ENCODE results near the gene AJAP1. TPM values are rescaled to one million over a fixed set of nuclear protein-coding genes. Genes with fewer than 3 reads are reported as not detected.

AJAP1 gene
- total and polyA plus RNA-seq, 3 donors from 2014 or later: 5.0 to 5.8 (median 5.4) TPM

GRCh38 chr1:4703646-4704045, 49.2 kb downstream of the AJAP1 start:
- no peak for TF ChIP-seq POLR2A (IDR thresholded peaks at IDR 0.05)
- TF ChIP-seq, protein P1, sequence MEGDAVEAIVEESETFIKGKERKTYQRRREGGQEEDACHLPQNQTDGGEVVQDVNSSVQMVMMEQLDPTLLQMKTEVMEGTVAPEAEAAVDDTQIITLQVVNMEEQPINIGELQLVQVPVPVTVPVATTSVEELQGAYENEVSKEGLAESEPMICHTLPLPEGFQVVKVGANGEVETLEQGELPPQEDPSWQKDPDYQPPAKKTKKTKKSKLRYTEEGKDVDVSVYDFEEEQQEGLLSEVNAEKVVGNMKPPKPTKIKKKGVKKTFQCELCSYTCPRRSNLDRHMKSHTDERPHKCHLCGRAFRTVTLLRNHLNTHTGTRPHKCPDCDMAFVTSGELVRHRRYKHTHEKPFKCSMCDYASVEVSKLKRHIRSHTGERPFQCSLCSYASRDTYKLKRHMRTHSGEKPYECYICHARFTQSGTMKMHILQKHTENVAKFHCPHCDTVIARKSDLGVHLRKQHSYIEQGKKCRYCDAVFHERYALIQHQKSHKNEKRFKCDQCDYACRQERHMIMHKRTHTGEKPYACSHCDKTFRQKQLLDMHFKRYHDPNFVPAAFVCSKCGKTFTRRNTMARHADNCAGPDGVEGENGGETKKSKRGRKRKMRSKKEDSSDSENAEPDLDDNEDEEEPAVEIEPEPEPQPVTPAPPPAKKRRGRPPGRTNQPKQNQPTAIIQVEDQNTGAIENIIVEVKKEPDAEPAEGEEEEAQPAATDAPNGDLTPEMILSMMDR (IDR thresholded peaks at IDR 0.05): no peak
- WGBS, 2 donors: 83 to 87% methylated on average over 4 to 6 of the region's 6 CpGs
- DNase-seq: no peak
- no peaks in the 10 kb centered on the region for H3K27me3 ChIP-seq
- H3K4me1 ChIP-seq: no peaks in the 10 kb centered on the region
- no peak overlapping the region for H3K4me3 ChIP-seq
- H3K27ac ChIP-seq: no peak overlapping the region
- no peaks in the 10 kb centered on the region for H3K9me3 ChIP-seq
- no peaks in the 10 kb centered on the region for H3K36me3 ChIP-seq (ENCODE audit: low read depth, missing control alignments)
- intact Hi-C loops (cut with DNase I; ENCODE audit: low total_unique reads): no loop called here

DNA sequence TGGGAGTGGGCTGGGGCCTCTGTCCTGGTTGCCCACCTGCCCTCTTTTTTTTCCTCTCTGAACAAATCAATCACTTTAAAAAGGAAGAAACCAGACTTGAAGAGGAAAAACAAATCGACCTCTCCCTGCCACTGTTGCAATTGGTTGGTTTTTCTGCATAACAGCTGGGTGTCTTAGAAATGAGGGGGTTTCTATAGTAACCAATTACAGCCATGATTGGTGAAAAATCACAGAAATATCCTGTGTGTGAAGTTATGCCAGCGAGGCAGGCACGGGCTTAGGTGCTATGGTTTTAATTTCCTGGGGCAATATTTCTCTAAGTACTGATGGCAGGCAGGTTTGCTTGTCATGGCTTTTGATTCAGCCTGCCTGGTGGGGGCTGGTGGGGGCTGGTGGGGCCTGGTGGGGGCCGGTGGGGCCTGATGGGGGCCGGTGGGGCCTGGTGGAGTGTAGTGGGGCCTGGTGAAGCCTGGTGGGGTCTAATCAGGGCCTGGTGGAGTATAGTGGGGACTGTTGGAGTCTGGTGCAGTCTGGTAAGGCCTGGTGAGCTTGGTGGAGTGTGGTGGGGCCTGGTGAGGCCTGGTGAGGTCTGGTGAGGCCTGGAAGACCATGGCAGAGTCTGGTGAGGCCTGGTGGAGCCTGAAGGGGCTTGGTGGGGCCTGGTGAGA, 54.6 kb downstream of the AJAP1 start:
- intact Hi-C loops (cut with DNase I; ENCODE audit: low total_unique reads): no loop called here
- WGBS, 2 donors: 88 to 93% methylated on average over 5 of the region's 5 CpGs
- no peak overlapping the region for H3K4me3 ChIP-seq
- H3K9me3 ChIP-seq: no peaks in the 10 kb centered on the region
- no peak for DNase-seq
- H3K4me1 ChIP-seq: no peaks in the 10 kb centered on the region
- H3K27ac ChIP-seq: no peak overlapping the region
- no peaks in the 10 kb centered on the region for H3K27me3 ChIP-seq
- no peaks in the 10 kb centered on the region for H3K36me3 ChIP-seq (ENCODE audit: low read depth, missing control alignments)
- TF ChIP-seq, protein P1 (IDR thresholded peaks at IDR 0.05): no peak
- no peak for TF ChIP-seq POLR2A (IDR thresholded peaks at IDR 0.05)

- intact Hi-C loops (cut with DNase I; ENCODE audit: low total_unique reads): no loop called here
- Histone ChIP-seq H3K27ac (no peak overlapping the region), H3K36me3 (ENCODE audit: low read depth, missing control alignments) (no peaks in the 10 kb centered on the region), H3K4me1 (no peaks in the 10 kb centered on the region), H3K27me3 (no peaks in the 10 kb centered on the region), H3K4me3 (no peak overlapping the region), H3K9me3 (no peaks in the 10 kb centered on the region)
- DNase-seq: no peak
- TF ChIP-seq, protein P1 (IDR thresholded peaks at IDR 0.05): no peak
- TF ChIP-seq POLR2A (IDR thresholded peaks at IDR 0.05): no peak
- 88 to 95% methylated on average over 5 of the region's 5 CpGs for WGBS, 2 donors
Measured at GRCh38 chr1:4709641-4710040, 55.2 kb downstream of the AJAP1 start.

GRCh38 chr1:4710592-4711415, 56.4 kb downstream of the AJAP1 start:
- no peaks in the 10 kb centered on the region for H3K4me1 ChIP-seq

More at GRCh38 chr1:4710592-4711415, 56.4 kb downstream of the AJAP1 start:
- intact Hi-C loops (cut with DNase I; ENCODE audit: low total_unique reads): no loop called here
- no peaks in the 10 kb centered on the region for H3K36me3 ChIP-seq (ENCODE audit: low read depth, missing control alignments)
- H3K4me3 ChIP-seq: peak overlapping the region in 1 of 2 donors; percentile 12
- WGBS, 2 donors: 36 to 39% methylated on average over 29 to 39 of the region's 39 CpGs
- H3K27me3 ChIP-seq: no peaks in the 10 kb centered on the region
- TF ChIP-seq, protein P1 (IDR thresholded peaks at IDR 0.05): no peak
- TF ChIP-seq POLR2A (IDR thresholded peaks at IDR 0.05): no peak
- H3K27ac ChIP-seq: no peak overlapping the region
- DNase-seq: no peak
- no peaks in the 10 kb centered on the region for H3K9me3 ChIP-seq

Data from testis (tissue), 3 donors.